ENCODE results near the gene SPPL2B. TPM values are rescaled to one million over a fixed set of nuclear protein-coding genes. Genes with fewer than 3 reads are reported as not detected.

SPPL2B gene
- total and polyA plus RNA-seq, 4 donors = 9.5 to 34.6 (median 21.4) TPM

DNA sequence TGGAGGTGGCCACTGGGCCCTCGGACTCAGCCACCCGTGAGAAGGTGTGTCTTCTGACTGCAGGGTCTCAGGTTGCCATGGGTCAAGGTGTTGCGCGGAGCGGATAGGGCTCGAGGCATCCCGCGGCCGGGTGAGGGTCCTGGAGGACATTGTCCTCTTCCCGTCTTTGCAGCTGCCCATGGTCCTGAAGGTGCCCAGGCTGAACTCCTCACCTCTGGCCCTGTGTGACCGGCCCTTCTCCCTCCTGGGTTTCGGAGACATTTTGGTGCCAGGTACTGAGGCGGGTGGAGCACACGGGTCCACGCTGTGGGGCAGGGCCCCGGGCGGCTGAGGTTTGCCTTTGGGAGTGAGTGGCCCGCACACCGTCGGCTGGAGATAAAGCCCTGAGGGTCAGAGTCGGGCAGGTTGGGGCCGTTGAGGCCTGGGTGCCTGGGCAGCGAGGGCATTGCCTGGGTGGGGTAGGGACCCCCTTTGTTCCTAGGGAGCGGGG lies 15.9 kb downstream of the SPPL2B start (continued):
- TF ChIP-seq, protein P1, sequence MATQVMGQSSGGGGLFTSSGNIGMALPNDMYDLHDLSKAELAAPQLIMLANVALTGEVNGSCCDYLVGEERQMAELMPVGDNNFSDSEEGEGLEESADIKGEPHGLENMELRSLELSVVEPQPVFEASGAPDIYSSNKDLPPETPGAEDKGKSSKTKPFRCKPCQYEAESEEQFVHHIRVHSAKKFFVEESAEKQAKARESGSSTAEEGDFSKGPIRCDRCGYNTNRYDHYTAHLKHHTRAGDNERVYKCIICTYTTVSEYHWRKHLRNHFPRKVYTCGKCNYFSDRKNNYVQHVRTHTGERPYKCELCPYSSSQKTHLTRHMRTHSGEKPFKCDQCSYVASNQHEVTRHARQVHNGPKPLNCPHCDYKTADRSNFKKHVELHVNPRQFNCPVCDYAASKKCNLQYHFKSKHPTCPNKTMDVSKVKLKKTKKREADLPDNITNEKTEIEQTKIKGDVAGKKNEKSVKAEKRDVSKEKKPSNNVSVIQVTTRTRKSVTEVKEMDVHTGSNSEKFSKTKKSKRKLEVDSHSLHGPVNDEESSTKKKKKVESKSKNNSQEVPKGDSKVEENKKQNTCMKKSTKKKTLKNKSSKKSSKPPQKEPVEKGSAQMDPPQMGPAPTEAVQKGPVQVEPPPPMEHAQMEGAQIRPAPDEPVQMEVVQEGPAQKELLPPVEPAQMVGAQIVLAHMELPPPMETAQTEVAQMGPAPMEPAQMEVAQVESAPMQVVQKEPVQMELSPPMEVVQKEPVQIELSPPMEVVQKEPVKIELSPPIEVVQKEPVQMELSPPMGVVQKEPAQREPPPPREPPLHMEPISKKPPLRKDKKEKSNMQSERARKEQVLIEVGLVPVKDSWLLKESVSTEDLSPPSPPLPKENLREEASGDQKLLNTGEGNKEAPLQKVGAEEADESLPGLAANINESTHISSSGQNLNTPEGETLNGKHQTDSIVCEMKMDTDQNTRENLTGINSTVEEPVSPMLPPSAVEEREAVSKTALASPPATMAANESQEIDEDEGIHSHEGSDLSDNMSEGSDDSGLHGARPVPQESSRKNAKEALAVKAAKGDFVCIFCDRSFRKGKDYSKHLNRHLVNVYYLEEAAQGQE (IDR thresholded peaks at IDR 0.05) = no peak
- TF ChIP-seq JUND (IDR thresholded peaks at IDR 0.05) = no peak
- TF ChIP-seq NR2F2 (IDR thresholded peaks at IDR 0.05) = no peak
- no peak for TF ChIP-seq RXRA (IDR thresholded peaks at IDR 0.05)
- TF ChIP-seq HNF4G (IDR thresholded peaks at IDR 0.05) = no peak
- TF ChIP-seq GABPA (IDR thresholded peaks at IDR 0.05 in 1 of 2, conservative IDR thresholded peaks at IDR 0.05 in 1 of 2) = no peak
- no peak for TF ChIP-seq FOXA2 (IDR thresholded peaks at IDR 0.05)
- TF ChIP-seq EGR1 (IDR thresholded peaks at IDR 0.05; ENCODE audit: low read depth in 2 of 2) = no peak
- TF ChIP-seq YY1 (IDR thresholded peaks at IDR 0.05) = no peak
- TF ChIP-seq SP1 (IDR thresholded peaks at IDR 0.05) = no peak

DNA sequence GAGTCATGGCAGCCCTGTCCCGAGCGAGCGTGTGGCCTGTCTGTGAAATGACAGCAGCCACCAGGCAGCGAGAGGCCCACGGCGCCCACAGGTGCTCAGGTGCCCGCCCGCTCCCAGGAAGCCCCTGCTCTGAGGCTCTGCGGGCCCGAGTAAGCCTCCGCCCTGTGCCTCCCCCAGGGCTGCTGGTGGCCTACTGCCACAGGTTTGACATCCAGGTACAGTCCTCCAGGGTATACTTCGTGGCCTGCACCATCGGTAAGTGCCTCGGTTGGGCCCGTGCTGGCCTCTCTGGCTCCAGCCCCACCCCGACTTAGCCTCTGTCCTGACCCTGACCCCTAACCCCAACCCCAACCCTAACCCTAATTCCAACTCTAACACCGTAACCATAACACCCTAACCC lies 16.6 kb downstream of the SPPL2B start:
- WGBS = 96% methylated on average over 17 of the region's 17 CpGs
- H3K27me3 ChIP-seq (ENCODE audit: control insufficient read depth in 4 of 4, insufficient read depth in 4 of 4, low read length in 3 of 4) = no peaks in the 10 kb centered on the region
- H3K4me3 ChIP-seq (ENCODE audit: low read depth in 1 of 3, low read length in 3 of 3) = no peak overlapping the region
- no peaks in the 10 kb centered on the region for H3K4me1 ChIP-seq (ENCODE audit: control insufficient read depth in 4 of 4, insufficient read depth in 4 of 4, low read length in 3 of 4)
- no peak for DNase-seq (ENCODE audit: low spot score)
- no peak overlapping the region for H3K27ac ChIP-seq (ENCODE audit: low read depth in 1 of 2, low read length in 2 of 2)
- no peaks in the 10 kb centered on the region for H3K9me3 ChIP-seq (ENCODE audit: control insufficient read depth in 4 of 4, low read length in 3 of 4)
- TF ChIP-seq, protein P2, sequence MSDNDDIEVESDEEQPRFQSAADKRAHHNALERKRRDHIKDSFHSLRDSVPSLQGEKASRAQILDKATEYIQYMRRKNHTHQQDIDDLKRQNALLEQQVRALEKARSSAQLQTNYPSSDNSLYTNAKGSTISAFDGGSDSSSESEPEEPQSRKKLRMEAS (IDR thresholded peaks at IDR 0.05) = no peak
- TF ChIP-seq FOXA1 (IDR thresholded peaks at IDR 0.05) (no peak), EGR1 (IDR thresholded peaks at IDR 0.05; ENCODE audit: low read depth in 2 of 2) (no peak), ATF3 (IDR thresholded peaks at IDR 0.05) (no peak), RXRA (IDR thresholded peaks at IDR 0.05) (no peak), FOXA2 (IDR thresholded peaks at IDR 0.05) (no peak), NR2F2 (IDR thresholded peaks at IDR 0.05) (no peak), SP1 (IDR thresholded peaks at IDR 0.05) (no peak), YY1 (IDR thresholded peaks at IDR 0.05) (no peak), TAF1 (conservative IDR thresholded peaks at IDR 0.05) (no peak), JUND (IDR thresholded peaks at IDR 0.05) (no peak)
- TF ChIP-seq, protein P1 (IDR thresholded peaks at IDR 0.05) = no peak
- no peak overlapping the region for H3K9ac ChIP-seq (ENCODE audit: low read depth in 1 of 2, low read length in 2 of 2)
- peaks cover 0 to 27% (median 9%) of the 10 kb centered on the region in 4 donors for H3K36me3 ChIP-seq (ENCODE audit: control insufficient read depth in 4 of 4, insufficient read depth in 3 of 4, low read depth in 1 of 4, low read length in 3 of 4)

All from liver (tissue), 9 donors.